Right lung (tissue), 10 donors: ENCODE measurements around the gene ZDHHC17. TPM values are rescaled to one million over a fixed set of nuclear protein-coding genes. Genes with fewer than 3 reads are reported as not detected.
"Not testable (repeated sequence)": the region's sequence is repeated elsewhere in the genome, so short reads cannot be mapped to it uniquely, and the experiment has no call there.

Experiments
- DNase-seq, 2 donors: peaks; one replicate each; pipeline ENCODE4 v3.0.0-alpha.2; 2013
- long read RNA-seq, 8 donors: transcript quantifications; one replicate each; lab custom pipeline, GENCODE V29; 2026
- polyA plus RNA-seq, 5 donors: library from polyadenylated mRNA; unstranded; fragments of 120-200 nt; gene quantifications; one replicate each; pipeline versions ENCODE4 v1.2.1 to v1.2.3, GENCODE V29; 2013; ENCODE audit warnings: inconsistent platforms in 1 of 5, low replicate concordance in 1 of 5; ENCODE audit not compliant: insufficient read length in 5 of 5, insufficient read depth in 1 of 5

Gene ZDHHC17
- 100 to 1,000 TPM in 1 of 5 donors, 10 to 100 TPM in 4; 49.6 to 102 (median 83.7) TPM for polyA plus RNA-seq
- long read RNA-seq, donor 1, full-length matches to known transcripts, result 3 of 3 reads
- long read RNA-seq, donor 1, partial matches to known transcripts, result 0 of 3 reads
- long read RNA-seq, donor 1, other reads (novel, unspliced or antisense), result 0 of 3 reads
- long read RNA-seq, donor 2, partial matches to known transcripts, result 0 of 2 reads
- long read RNA-seq, donor 2, other reads (novel, unspliced or antisense), result 0 of 2 reads
- long read RNA-seq, donor 3, partial matches to known transcripts, result 47 of 48 reads
- long read RNA-seq, donor 3, other reads (novel, unspliced or antisense), result 0 of 48 reads
- long read RNA-seq, donor 4, full-length matches to known transcripts, result 3 of 8 reads
- long read RNA-seq, donor 4, partial matches to known transcripts, result 5 of 8 reads
- long read RNA-seq, donor 4, other reads (novel, unspliced or antisense), result 0 of 8 reads
- long read RNA-seq, donor 5, full-length matches to known transcripts, result 4 of 31 reads
- long read RNA-seq, donor 5, partial matches to known transcripts, result 27 of 31 reads
- long read RNA-seq, donor 5, other reads (novel, unspliced or antisense), result 0 of 31 reads
- long read RNA-seq, donor 6, full-length matches to known transcripts, result 2 of 11 reads
- long read RNA-seq, donor 6, partial matches to known transcripts, result 9 of 11 reads
- long read RNA-seq, donor 6, other reads (novel, unspliced or antisense), result 0 of 11 reads
- long read RNA-seq, donor 7, full-length matches to known transcripts, result 2 of 9 reads
- long read RNA-seq, donor 7, partial matches to known transcripts, result 7 of 9 reads
- long read RNA-seq, donor 7, other reads (novel, unspliced or antisense), result 0 of 9 reads
- long read RNA-seq, donor 8, full-length matches to known transcripts, result 5 of 5 reads
- long read RNA-seq, donor 8, partial matches to known transcripts, result 0 of 5 reads
- long read RNA-seq, donor 8, other reads (novel, unspliced or antisense), result 0 of 5 reads

GRCh38 chr12:76763746-76764675 is at the start of gene ZDHHC17:
ZDHHC17 (plus strand) TSS chr12:76764115; CDS start chr12:76764237, 122 bp downstream.
- peak; percentile 95 to 96 for DNase-seq

- DNase-seq, result no peak
Observed at GRCh38 chr12:76714415-76714814, 49.5 kb upstream of the ZDHHC17 start.

GRCh38 chr12:76714861-76715260 is 49.1 kb upstream of the ZDHHC17 start:
- no peak for DNase-seq

GRCh38 chr12:76715332-76715731 is 48.6 kb upstream of the ZDHHC17 start:
- DNase-seq, result no peak

GRCh38 chr12:76717314-76717713 is 46.6 kb upstream of the ZDHHC17 start:
- no peak for DNase-seq

- no peak for DNase-seq
Observed at GRCh38 chr12:76719171-76720041, 44.5 kb upstream of the ZDHHC17 start.

GRCh38 chr12:76720068-76720467 is 43.8 kb upstream of the ZDHHC17 start:
- DNase-seq, result no peak

GRCh38 chr12:76726626-76727025 is 37.3 kb upstream of the ZDHHC17 start:
- DNase-seq, result no peak

- not testable (repeated sequence) for DNase-seq
Observed at GRCh38 chr12:76732188-76732587, 31.7 kb upstream of the ZDHHC17 start.

- DNase-seq, result not testable (repeated sequence)
Observed at GRCh38 chr12:76737689-76738088, 26.2 kb upstream of the ZDHHC17 start.

- DNase-seq, result no peak
Observed at GRCh38 chr12:76738824-76739579, 24.9 kb upstream of the ZDHHC17 start.

- DNase-seq, result no peak
Observed at GRCh38 chr12:76739896-76740295, 24.0 kb upstream of the ZDHHC17 start.

GRCh38 chr12:76740501-76740900 is 23.4 kb upstream of the ZDHHC17 start:
- DNase-seq, result no peak

- no peak for DNase-seq
Observed at GRCh38 chr12:76745343-76745742, 18.6 kb upstream of the ZDHHC17 start.

GRCh38 chr12:76746516-76746915 is 17.4 kb upstream of the ZDHHC17 start:
- no peak for DNase-seq

- no peak for DNase-seq
Observed at GRCh38 chr12:76747245-76747644, 16.7 kb upstream of the ZDHHC17 start.

GRCh38 chr12:76755829-76756379 is 8.0 kb upstream of the ZDHHC17 start:
- no peak for DNase-seq

GRCh38 chr12:76757694-76758093 is 6.2 kb upstream of the ZDHHC17 start:
- no peak for DNase-seq

- DNase-seq, result no peak
Observed at GRCh38 chr12:76762601-76762980, 1.3 kb upstream of the ZDHHC17 start.
